ENCODE measurements around the gene RNF212. TPM values are rescaled to one million over a fixed set of nuclear protein-coding genes. Genes with fewer than 3 reads are reported as not detected.

Gene RNF212
- 1.9 to 2.8 TPM (median 2.7 TPM) in 5 replicates for total RNA-seq (2022; extraction: Qiagen RNA extraction; ENCODE audit: low read depth)

GRCh38 chr4:1113311-1114009 is at the start of gene RNF212:
TSS of gene RNF212 (minus strand) at chr4:1113564. CDS start at chr4:1113464, 100 bp downstream.

Other genes with a start within 250 kb of the RNF212 start
- gene GAK, start 181.2 kb downstream of the RNF212 start, total RNA-seq (2022; extraction: Qiagen RNA extraction; ENCODE audit: low read depth), result 30.2 to 54.0 TPM (median 45.7 TPM) in 5 replicates
- 8.5 to 12.1 TPM (median 9.8 TPM) in 5 replicates for gene TMEM175, start 181.1 kb downstream of the RNF212 start, total RNA-seq (2022; extraction: Qiagen RNA extraction; ENCODE audit: low read depth)
- gene DGKQ, start 140.0 kb downstream of the RNF212 start, total RNA-seq (2022; extraction: Qiagen RNA extraction; ENCODE audit: low read depth), result 4.9 to 8.2 TPM (median 6.9 TPM) in 5 replicates
- gene IDUA, start 126.5 kb downstream of the RNF212 start, total RNA-seq (2022; extraction: Qiagen RNA extraction; ENCODE audit: low read depth), result 8.7 to 14.1 TPM (median 12.7 TPM) in 5 replicates
- 0.16 to 0.50 TPM (median 0.31 TPM) in 5 replicates for gene SLC26A1, start 120.2 kb downstream of the RNF212 start, total RNA-seq (2022; extraction: Qiagen RNA extraction; ENCODE audit: low read depth)
- gene FGFRL1, start 101.9 kb downstream of the RNF212 start, total RNA-seq (2022; extraction: Qiagen RNA extraction; ENCODE audit: low read depth), result 18.7 to 25.5 TPM (median 22.0 TPM) in 5 replicates
- 0.12 to 0.54 TPM (median 0.33 TPM) in 4 of 5 replicates, not detected in the other for gene SPON2, start 59.0 kb upstream of the RNF212 start, total RNA-seq (2022; extraction: Qiagen RNA extraction; ENCODE audit: low read depth)
- gene CTBP1, start 135.6 kb upstream of the RNF212 start, total RNA-seq (2022; extraction: Qiagen RNA extraction; ENCODE audit: low read depth), result 81.3 to 96.3 TPM (median 90.5 TPM) in 5 replicates
- 55.0 to 71.0 TPM (median 67.3 TPM) in 5 replicates for gene MAEA, start 176.3 kb upstream of the RNF212 start, total RNA-seq (2022; extraction: Qiagen RNA extraction; ENCODE audit: low read depth)
- gene UVSSA, start 233.6 kb upstream of the RNF212 start, total RNA-seq (2022; extraction: Qiagen RNA extraction; ENCODE audit: low read depth), result 4.8 to 6.3 TPM (median 5.6 TPM) in 5 replicates

Measured in A549 treated with DMSO at 1 μM for 4 hours (cell line).